ENCODE results near the gene CARS2.

CARS2 gene

GRCh38 chr13:110649551-110649950, 56.4 kb downstream of the CARS2 start:
- no peak for DNase-seq

- no peak for DNase-seq
Observed at GRCh38 chr13:110648848-110649421, 57.0 kb downstream of the CARS2 start.

- no peak for DNase-seq
Observed at GRCh38 chr13:110648146-110648819, 57.6 kb downstream of the CARS2 start.

GRCh38 chr13:110647365-110647737, 58.6 kb downstream of the CARS2 start:
- no peak for DNase-seq

GRCh38 chr13:110646442-110647364, 59.2 kb downstream of the CARS2 start:
- no peak for DNase-seq

- DNase-seq, result no peak
Observed at GRCh38 chr13:110645750-110646149, 60.2 kb downstream of the CARS2 start.

GRCh38 chr13:110644892-110645521, 60.9 kb downstream of the CARS2 start:
- DNase-seq, result peak; percentile 23

- DNase-seq, result no peak
Observed at GRCh38 chr13:110643768-110644421, 62.0 kb downstream of the CARS2 start.

GRCh38 chr13:110643324-110643723, 62.6 kb downstream of the CARS2 start:
- no peak for DNase-seq

GRCh38 chr13:110642291-110642981, 63.5 kb downstream of the CARS2 start:
- DNase-seq, result no peak

GRCh38 chr13:110641055-110642015, 64.6 kb downstream of the CARS2 start:
- DNase-seq, result no peak

- no peak for DNase-seq
Observed at GRCh38 chr13:110640591-110641029, 65.3 kb downstream of the CARS2 start.

GRCh38 chr13:110639935-110640334, 66.0 kb downstream of the CARS2 start:
- no peak for DNase-seq

- DNase-seq, result no peak
Observed at GRCh38 chr13:110638814-110639806, 66.8 kb downstream of the CARS2 start.

GRCh38 chr13:110638257-110638656, 67.7 kb downstream of the CARS2 start:
- no peak for DNase-seq

GRCh38 chr13:110637747-110638146, 68.2 kb downstream of the CARS2 start:
- no peak for DNase-seq

GRCh38 chr13:110637275-110637674, 68.6 kb downstream of the CARS2 start:
- DNase-seq, result no peak

GRCh38 chr13:110636701-110637201, 69.2 kb downstream of the CARS2 start:
- DNase-seq, result no peak

GRCh38 chr13:110636053-110636475, 69.9 kb downstream of the CARS2 start:
- no peak for DNase-seq

Data from activated gamma-delta T cell treated with Interleukin-2 at 50 U/mL for 16 hours (primary cell).